Measurements from ENCODE around the gene SLC25A6. TPM values are rescaled to one million over a fixed set of nuclear protein-coding genes. Genes with fewer than 3 reads are reported as not detected.
A peak's percentile ranks its signal among the peaks of the same experiment; 100 is the strongest.

SLC25A6 gene
- total and polyA plus RNA-seq, 2 of the 13 experiments (the other 11 are each of a cell fraction or from before 2014, with no cell fraction given): 138 to 581 TPM

GRCh38 chrX:1392376-1393068 is 609 bp upstream of the SLC25A6 start (continued):
- TF ChIP-seq MED13 (CRISPR knock-in tag; IDR thresholded peaks at IDR 0.05) (peak; percentile 21; the same call in 1 of the 2 replicates), ZNF160 (CRISPR knock-in tag; IDR thresholded peaks at IDR 0.05) (peak; percentile 21; the same call in 1 of the 2 replicates), MEIS2 (CRISPR knock-in tag; IDR thresholded peaks at IDR 0.05) (peak; percentile 82), ZNF124 (CRISPR knock-in tag; IDR thresholded peaks at IDR 0.05) (no peak), NR1H2 (CRISPR knock-in tag; IDR thresholded peaks at IDR 0.05; ENCODE audit: borderline replicate concordance, low read depth) (0 out of 2 replicates have a peak, but pooled peaks have one; percentile 56), MYC (CRISPR knock-in tag; IDR thresholded peaks at IDR 0.05; ENCODE audit: borderline replicate concordance) (peak; percentile 42), MAZ (IDR thresholded peaks at IDR 0.05; ENCODE audit: borderline replicate concordance, low read depth, low read length) (peak; percentile 69; the same call in 1 of the 2 replicates), MAZ (CRISPR knock-in tag; IDR thresholded peaks at IDR 0.05; ENCODE audit: low read depth) (peak; percentile 54; the same call in 1 of the 2 replicates), ZNF263 (CRISPR knock-in tag; IDR thresholded peaks at IDR 0.05) (peak; percentile 93), ZNF576 (CRISPR knock-in tag; IDR thresholded peaks at IDR 0.05) (no peak), ZNF558 (CRISPR knock-in tag; IDR thresholded peaks at IDR 0.05; ENCODE audit: borderline replicate concordance) (peak; percentile 57; the same call in 1 of the 2 replicates), PCBP2 (optimal IDR thresholded peaks at IDR 0.05; ENCODE audit: low read depth, low read length, poor library complexity, severe bottlenecking) (no peak), TFDP2 (CRISPR knock-in tag; IDR thresholded peaks at IDR 0.05) (peak; percentile 42; the same call in 1 of the 2 replicates), THAP7 (CRISPR knock-in tag; IDR thresholded peaks at IDR 0.05) (no peak), SMAD9 (CRISPR knock-in tag; IDR thresholded peaks at IDR 0.05) (no peak), SALL2 (CRISPR knock-in tag; IDR thresholded peaks at IDR 0.05) (0 out of 2 replicates have a peak, but pooled peaks have one; percentile 46), ZNF878 (CRISPR knock-in tag; IDR thresholded peaks at IDR 0.05) (no peak)
- TF ChIP-seq, protein P1, sequence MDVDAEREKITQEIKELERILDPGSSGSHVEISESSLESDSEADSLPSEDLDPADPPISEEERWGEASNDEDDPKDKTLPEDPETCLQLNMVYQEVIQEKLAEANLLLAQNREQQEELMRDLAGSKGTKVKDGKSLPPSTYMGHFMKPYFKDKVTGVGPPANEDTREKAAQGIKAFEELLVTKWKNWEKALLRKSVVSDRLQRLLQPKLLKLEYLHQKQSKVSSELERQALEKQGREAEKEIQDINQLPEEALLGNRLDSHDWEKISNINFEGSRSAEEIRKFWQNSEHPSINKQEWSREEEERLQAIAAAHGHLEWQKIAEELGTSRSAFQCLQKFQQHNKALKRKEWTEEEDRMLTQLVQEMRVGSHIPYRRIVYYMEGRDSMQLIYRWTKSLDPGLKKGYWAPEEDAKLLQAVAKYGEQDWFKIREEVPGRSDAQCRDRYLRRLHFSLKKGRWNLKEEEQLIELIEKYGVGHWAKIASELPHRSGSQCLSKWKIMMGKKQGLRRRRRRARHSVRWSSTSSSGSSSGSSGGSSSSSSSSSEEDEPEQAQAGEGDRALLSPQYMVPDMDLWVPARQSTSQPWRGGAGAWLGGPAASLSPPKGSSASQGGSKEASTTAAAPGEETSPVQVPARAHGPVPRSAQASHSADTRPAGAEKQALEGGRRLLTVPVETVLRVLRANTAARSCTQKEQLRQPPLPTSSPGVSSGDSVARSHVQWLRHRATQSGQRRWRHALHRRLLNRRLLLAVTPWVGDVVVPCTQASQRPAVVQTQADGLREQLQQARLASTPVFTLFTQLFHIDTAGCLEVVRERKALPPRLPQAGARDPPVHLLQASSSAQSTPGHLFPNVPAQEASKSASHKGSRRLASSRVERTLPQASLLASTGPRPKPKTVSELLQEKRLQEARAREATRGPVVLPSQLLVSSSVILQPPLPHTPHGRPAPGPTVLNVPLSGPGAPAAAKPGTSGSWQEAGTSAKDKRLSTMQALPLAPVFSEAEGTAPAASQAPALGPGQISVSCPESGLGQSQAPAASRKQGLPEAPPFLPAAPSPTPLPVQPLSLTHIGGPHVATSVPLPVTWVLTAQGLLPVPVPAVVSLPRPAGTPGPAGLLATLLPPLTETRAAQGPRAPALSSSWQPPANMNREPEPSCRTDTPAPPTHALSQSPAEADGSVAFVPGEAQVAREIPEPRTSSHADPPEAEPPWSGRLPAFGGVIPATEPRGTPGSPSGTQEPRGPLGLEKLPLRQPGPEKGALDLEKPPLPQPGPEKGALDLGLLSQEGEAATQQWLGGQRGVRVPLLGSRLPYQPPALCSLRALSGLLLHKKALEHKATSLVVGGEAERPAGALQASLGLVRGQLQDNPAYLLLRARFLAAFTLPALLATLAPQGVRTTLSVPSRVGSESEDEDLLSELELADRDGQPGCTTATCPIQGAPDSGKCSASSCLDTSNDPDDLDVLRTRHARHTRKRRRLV (CRISPR knock-in tag; IDR thresholded peaks at IDR 0.05): peak; percentile 81; the same call in 1 of the 2 replicates
- TF ChIP-seq, protein P2, sequence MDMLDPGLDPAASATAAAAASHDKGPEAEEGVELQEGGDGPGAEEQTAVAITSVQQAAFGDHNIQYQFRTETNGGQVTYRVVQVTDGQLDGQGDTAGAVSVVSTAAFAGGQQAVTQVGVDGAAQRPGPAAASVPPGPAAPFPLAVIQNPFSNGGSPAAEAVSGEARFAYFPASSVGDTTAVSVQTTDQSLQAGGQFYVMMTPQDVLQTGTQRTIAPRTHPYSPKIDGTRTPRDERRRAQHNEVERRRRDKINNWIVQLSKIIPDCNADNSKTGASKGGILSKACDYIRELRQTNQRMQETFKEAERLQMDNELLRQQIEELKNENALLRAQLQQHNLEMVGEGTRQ (IDR thresholded peaks at IDR 0.05; ENCODE audit: low read depth, low read length): no peak
- TF ChIP-seq, protein P2 (CRISPR knock-in tag; IDR thresholded peaks at IDR 0.05; ENCODE audit: borderline replicate concordance): no peak
